ENCODE measurements around the gene FAM120A. TPM values are rescaled to one million over a fixed set of nuclear protein-coding genes. Genes with fewer than 3 reads are reported as not detected.

The FAM120A gene
- total RNA-seq, 4 donors from 2014 or later = 67.5 to 108 (median 89.8) TPM

GRCh38 chr9:93541581-93542349 lies 90.3 kb downstream of the FAM120A start:
- Histone ChIP-seq H3K4me1 (peaks cover 3% of the 10 kb centered on the region), H3K9me3 (no peaks in the 10 kb centered on the region), H3K36me3 (peaks cover 39% of the 10 kb centered on the region), H3K4me3 (no peak overlapping the region), H3K27me3 (no peaks in the 10 kb centered on the region), H3K27ac (no peak overlapping the region)
- no peak for TF ChIP-seq EP300 (IDR thresholded peaks at IDR 0.05)
- TF ChIP-seq POLR2AphosphoS5 (IDR thresholded peaks at IDR 0.05) = no peak
- TF ChIP-seq POLR2A (IDR thresholded peaks at IDR 0.05) = no peak
- TF ChIP-seq, protein P1, sequence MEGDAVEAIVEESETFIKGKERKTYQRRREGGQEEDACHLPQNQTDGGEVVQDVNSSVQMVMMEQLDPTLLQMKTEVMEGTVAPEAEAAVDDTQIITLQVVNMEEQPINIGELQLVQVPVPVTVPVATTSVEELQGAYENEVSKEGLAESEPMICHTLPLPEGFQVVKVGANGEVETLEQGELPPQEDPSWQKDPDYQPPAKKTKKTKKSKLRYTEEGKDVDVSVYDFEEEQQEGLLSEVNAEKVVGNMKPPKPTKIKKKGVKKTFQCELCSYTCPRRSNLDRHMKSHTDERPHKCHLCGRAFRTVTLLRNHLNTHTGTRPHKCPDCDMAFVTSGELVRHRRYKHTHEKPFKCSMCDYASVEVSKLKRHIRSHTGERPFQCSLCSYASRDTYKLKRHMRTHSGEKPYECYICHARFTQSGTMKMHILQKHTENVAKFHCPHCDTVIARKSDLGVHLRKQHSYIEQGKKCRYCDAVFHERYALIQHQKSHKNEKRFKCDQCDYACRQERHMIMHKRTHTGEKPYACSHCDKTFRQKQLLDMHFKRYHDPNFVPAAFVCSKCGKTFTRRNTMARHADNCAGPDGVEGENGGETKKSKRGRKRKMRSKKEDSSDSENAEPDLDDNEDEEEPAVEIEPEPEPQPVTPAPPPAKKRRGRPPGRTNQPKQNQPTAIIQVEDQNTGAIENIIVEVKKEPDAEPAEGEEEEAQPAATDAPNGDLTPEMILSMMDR (IDR thresholded peaks at IDR 0.05) = no peak
- DNase-seq (ENCODE audit: low spot score in 2 of 2) = no peak
- 70% methylated on average over 8 of the region's 8 CpGs for WGBS

DNA sequence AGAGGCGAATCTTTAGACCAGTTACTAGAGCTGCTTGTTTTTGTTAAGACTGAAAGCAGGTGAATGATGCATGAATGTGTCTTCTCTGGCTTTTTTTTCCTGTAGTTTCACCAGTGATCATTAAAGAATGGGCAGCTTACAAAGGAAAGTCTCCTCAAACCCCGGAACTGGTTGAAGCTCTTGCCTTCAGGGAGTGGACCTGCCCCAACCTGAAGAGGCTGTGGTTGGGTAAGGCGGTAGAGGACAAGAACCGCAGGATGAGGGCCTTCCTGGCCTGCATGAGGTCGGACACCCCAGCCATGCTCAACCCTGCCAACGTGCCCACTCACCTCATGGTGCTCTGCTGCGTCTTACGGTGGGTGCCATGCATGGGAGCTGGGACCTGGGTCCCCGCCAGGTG lies 91.6 kb downstream of the FAM120A start:
- no peaks in the 10 kb centered on the region for H3K27me3 ChIP-seq
- TF ChIP-seq, protein P1 (IDR thresholded peaks at IDR 0.05) = no peak
- TF ChIP-seq EP300 (IDR thresholded peaks at IDR 0.05) (no peak), POLR2A (IDR thresholded peaks at IDR 0.05) (no peak), POLR2AphosphoS5 (IDR thresholded peaks at IDR 0.05) (no peak)
- peaks cover 3% of the 10 kb centered on the region for H3K4me1 ChIP-seq
- H3K27ac ChIP-seq = no peak overlapping the region
- H3K9me3 ChIP-seq = no peaks in the 10 kb centered on the region
- WGBS = 81% methylated on average over 9 of the region's 9 CpGs
- peaks cover 48% of the 10 kb centered on the region for H3K36me3 ChIP-seq
- no peak for DNase-seq (ENCODE audit: low spot score in 2 of 2)
- H3K4me3 ChIP-seq = no peak overlapping the region

GRCh38 chr9:93546356-93546755 lies 94.9 kb downstream of the FAM120A start:
- no peak overlapping the region for H3K27ac ChIP-seq
- 95% methylated on average over 11 of the region's 11 CpGs for WGBS
- peaks cover 3% of the 10 kb centered on the region for H3K4me1 ChIP-seq
- DNase-seq (ENCODE audit: low spot score in 2 of 2) = no peak
- H3K36me3 ChIP-seq = peaks cover 48% of the 10 kb centered on the region
- no peak for TF ChIP-seq POLR2A (IDR thresholded peaks at IDR 0.05)
- no peak for TF ChIP-seq EP300 (IDR thresholded peaks at IDR 0.05)
- TF ChIP-seq, protein P1 (IDR thresholded peaks at IDR 0.05) = no peak
- TF ChIP-seq POLR2AphosphoS5 (IDR thresholded peaks at IDR 0.05) = no peak
- no peaks in the 10 kb centered on the region for H3K9me3 ChIP-seq
- H3K27me3 ChIP-seq = no peaks in the 10 kb centered on the region
- H3K4me3 ChIP-seq = no peak overlapping the region

- TF ChIP-seq EP300 (IDR thresholded peaks at IDR 0.05) = no peak
- TF ChIP-seq, protein P1 (IDR thresholded peaks at IDR 0.05) = no peak
- TF ChIP-seq POLR2A (IDR thresholded peaks at IDR 0.05) = no peak
- TF ChIP-seq POLR2AphosphoS5 (IDR thresholded peaks at IDR 0.05) = no peak
- H3K4me1 ChIP-seq = no peaks in the 10 kb centered on the region
- DNase-seq (ENCODE audit: low spot score in 2 of 2) = no peak
- no peak overlapping the region for H3K27ac ChIP-seq
- H3K9me3 ChIP-seq = no peaks in the 10 kb centered on the region
- WGBS = 43% methylated on average over 5 of the region's 5 CpGs
- H3K4me3 ChIP-seq = no peak overlapping the region
- peaks cover 55% of the 10 kb centered on the region for H3K36me3 ChIP-seq
- H3K27me3 ChIP-seq = no peaks in the 10 kb centered on the region
Observed at GRCh38 chr9:93549611-93550010, 98.1 kb downstream of the FAM120A start.

DNA sequence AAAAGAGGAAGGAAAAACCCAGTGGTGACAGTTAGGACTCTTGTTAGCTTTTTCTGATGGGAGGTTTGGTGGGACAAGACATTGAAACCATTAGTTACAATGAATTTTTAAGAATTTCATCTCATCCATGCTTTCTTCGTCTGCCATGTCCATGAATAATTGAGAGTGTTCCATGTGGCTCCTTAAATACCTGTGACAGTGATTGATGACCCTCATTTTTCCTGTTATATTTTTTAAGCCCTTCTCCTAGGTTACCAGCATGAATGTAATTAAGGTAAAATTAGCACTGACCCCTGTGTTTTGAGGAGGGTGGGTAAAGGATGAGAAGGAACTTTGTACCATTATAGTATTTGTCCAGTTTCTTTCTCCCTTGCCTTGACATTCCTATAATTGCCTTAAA lies 101.4 kb downstream of the FAM120A start:
- Histone ChIP-seq H3K27me3 (no peaks in the 10 kb centered on the region), H3K27ac (no peak overlapping the region), H3K36me3 (peaks cover 45% of the 10 kb centered on the region), H3K4me3 (no peak overlapping the region), H3K4me1 (no peaks in the 10 kb centered on the region), H3K9me3 (no peaks in the 10 kb centered on the region)
- DNase-seq (ENCODE audit: low spot score in 2 of 2) = no peak
- TF ChIP-seq EP300 (IDR thresholded peaks at IDR 0.05) = no peak
- TF ChIP-seq POLR2A (IDR thresholded peaks at IDR 0.05) = no peak
- no peak for TF ChIP-seq POLR2AphosphoS5 (IDR thresholded peaks at IDR 0.05)
- TF ChIP-seq, protein P1 (IDR thresholded peaks at IDR 0.05) = no peak
- 94% methylated on average over 1 of the region's 1 CpG for WGBS
